ENCODE data around the gene COL6A2. TPM values are rescaled to one million over a fixed set of nuclear protein-coding genes. Genes with fewer than 3 reads are reported as not detected.

COL6A2 gene
- total and polyA plus RNA-seq, 2 of the 4 experiments (the other 2 are of a cell fraction) = 208 to 1,065 TPM

- peak overlapping the region; percentile 23 to 76; a peak in 2 of 4 replicates for H4K8ac ChIP-seq (ENCODE audit: low read depth in 2 of 2, low read length in 2 of 2)
- H2BK15ac ChIP-seq (ENCODE audit: low read depth, low read length) = no peak overlapping the region
- no peak overlapping the region for H3K4me3 ChIP-seq (ENCODE audit: insufficient read depth, low read depth, low read length)
- no peak overlapping the region for H4K91ac ChIP-seq (ENCODE audit: insufficient read depth, low read depth, low read length)
- in situ Hi-C loops (cut with MboI; ENCODE audit: low sequenced_read_pairs) (no loop called here), dilution Hi-C loops (cut with HindIII; ENCODE audit: low sequenced_read_pairs, unreplicated experiment) (no loop called here), intact Hi-C loops (cut with micrococcal nuclease) (no loop called here)
- no peak for DNase-seq
- H3K27ac ChIP-seq (ENCODE audit: insufficient read depth, low read length) = peak overlapping the region; percentile 26
- no peak overlapping the region for H2BK20ac ChIP-seq (ENCODE audit: low read depth, low read length)
- BruUV-seq (replicated peaks) = no TSS peak
- peaks cover 97% of the 10 kb centered on the region for H3K36me3 ChIP-seq (ENCODE audit: control insufficient read depth, insufficient read depth, low read length)
- TF ChIP-seq CTCF (conservative IDR thresholded peaks at IDR 0.05; ENCODE audit: low read depth, low read length) (no peak), POLR2A (IDR thresholded peaks at IDR 0.05; ENCODE audit: low read depth, low read length) (0 out of 2 replicates have a peak, but pooled peaks have one; percentile 38), RFX5 (IDR thresholded peaks at IDR 0.05; ENCODE audit: low read depth, low read length) (no peak), MAZ (IDR thresholded peaks at IDR 0.05; ENCODE audit: borderline replicate concordance, low read depth, low read length) (no peak), BHLHE40 (IDR thresholded peaks at IDR 0.05; ENCODE audit: low read depth, low read length) (no peak), RCOR1 (IDR thresholded peaks at IDR 0.05; ENCODE audit: insufficient replicate concordance, low read length) (no peak), MXI1 (IDR thresholded peaks at IDR 0.05; ENCODE audit: borderline replicate concordance, low read depth, low read length) (no peak), RAD21 (IDR thresholded peaks at IDR 0.05; ENCODE audit: low read length) (no peak)
- H3K9me1 ChIP-seq (ENCODE audit: insufficient read depth, low read length) = peaks cover 6% of the 10 kb centered on the region; the same call in 1 of the 2 replicates
- H2AK9ac ChIP-seq (replicated peaks; ENCODE audit: low read depth, low read length, poor library complexity) = no peak overlapping the region
- H3K56ac ChIP-seq (ENCODE audit: extremely low read depth, insufficient read depth, low read length) = no peak overlapping the region
- H3K79me1 ChIP-seq (ENCODE audit: low read depth in 1 of 2, low read length in 2 of 2) = peaks cover 30 to 94% of the 10 kb centered on the region in 2 experiments
- H3K23ac ChIP-seq (ENCODE audit: low read depth, low read length) = no peak overlapping the region
- no peak overlapping the region for H3K4me2 ChIP-seq (ENCODE audit: low read depth, low read length)
- peaks cover 6% of the 10 kb centered on the region; the same call in 1 of the 2 replicates for H3K4me1 ChIP-seq (ENCODE audit: control insufficient read depth, insufficient read depth, low read length)
- H2AK5ac ChIP-seq (ENCODE audit: low read depth, low read length) = no peak overlapping the region
- H3K14ac ChIP-seq (replicated peaks; ENCODE audit: low read depth, low read length) = no peak overlapping the region
- peak overlapping the region; percentile 25 for H2BK5ac ChIP-seq (ENCODE audit: low read depth, low read length, poor library complexity, severe bottlenecking)
- ChIA-PET CTCF (no interaction called here), POLR2A (ENCODE audit: unreplicated experiment) (interaction anchor here (1.1 kb wide), 1 partner anchor 116 kb away, joined by 3 read pairs; no protein-coding TSS in a partner anchor)
- H2AFZ ChIP-seq (replicated peaks; ENCODE audit: low read length, poor library complexity) = peak overlapping the region; percentile 7
- 0 out of 2 replicates have a peak overlapping the region, but pooled peaks have one; percentile 12 for H3K4ac ChIP-seq (ENCODE audit: low read depth, low read length)
- H2BK120ac ChIP-seq (ENCODE audit: low read depth, low read length) = no peak overlapping the region; the same call in 1 of the 2 replicates
- WGBS, 2 experiments (ENCODE audit: extremely low coverage in 2 of 2, insufficient read length in 1 of 2) = 91% methylated on average over 6 of the region's 24 CpGs; no CpG with 5 or more reads in 1 of the 2 experiments
- peaks cover 84% of the 10 kb centered on the region for H4K20me1 ChIP-seq (ENCODE audit: insufficient read depth, low read length)
- H3K27me3 ChIP-seq (ENCODE audit: control insufficient read depth, insufficient read depth, low read length) = no peaks in the 10 kb centered on the region
- peaks cover 5% of the 10 kb centered on the region for H3K9me3 ChIP-seq (ENCODE audit: control insufficient read depth, insufficient read depth, low read length)
- no peak overlapping the region for H3K9ac ChIP-seq (ENCODE audit: low read depth, low read length)
- peak; percentile 6 for ATAC-seq (ENCODE audit: low read depth)
- H4K5ac ChIP-seq (ENCODE audit: low read depth, low read length) = no peak overlapping the region
- H3K18ac ChIP-seq (ENCODE audit: low read depth, low read length) = no peak overlapping the region
These were observed 19.1 kb downstream of the COL6A2 start for GRCh38 chr21:46116776-46117585.
